ENCODE data around the gene CDKN1A. TPM values are rescaled to one million over a fixed set of nuclear protein-coding genes. Genes with fewer than 3 reads are reported as not detected.

Gene CDKN1A
- total and polyA plus RNA-seq, 9 of the 15 experiments (the other 6 are each of a cell fraction or from before 2014, with no cell fraction given): 0.25 to 8.1 (median 5.1) TPM

GRCh38 chr6:36651659-36652379 is 26.7 kb upstream of the CDKN1A start (continued):
- no peak for TF ChIP-seq ZNF518B (CRISPR knock-in tag; IDR thresholded peaks at IDR 0.05)
- no peak for TF ChIP-seq MTA2 (IDR thresholded peaks at IDR 0.05; ENCODE audit: low read depth)
- no peak for TF ChIP-seq ZNF318 (IDR thresholded peaks at IDR 0.05; ENCODE audit: borderline replicate concordance in 1 of 2, low read depth in 1 of 2)
- TF ChIP-seq SIN3A (IDR thresholded peaks at IDR 0.05; ENCODE audit: borderline replicate concordance in 2 of 2, control insufficient read depth in 1 of 2, low read depth in 2 of 2, low read length in 2 of 2): no peak
- TF ChIP-seq BHLHE40 (IDR thresholded peaks at IDR 0.05; ENCODE audit: low read length): no peak

Data from K562 (cell line).